NCI-H146 treated with DMSO at 0.1 percent for 48 hours (cell line): ENCODE results near the gene CLEC6A.
"Not testable (repeated sequence)": the region's sequence is repeated elsewhere in the genome, so short reads cannot be mapped to it uniquely, and the experiment has no call there.

Experiments used
- DNase-seq: peaks from one replicate; lab custom pipeline; 2025; ENCODE audit not compliant: unreplicated experiment; lab: John Stamatoyannopoulos, UW

The CLEC6A gene

GRCh38 chr12:8493084-8493483, 37.3 kb downstream of the CLEC6A start:
- DNase-seq, result no peak

GRCh38 chr12:8495671-8496070, 39.9 kb downstream of the CLEC6A start:
- DNase-seq, result not testable (repeated sequence)

GRCh38 chr12:8496074-8496473, 40.3 kb downstream of the CLEC6A start:
- not testable (repeated sequence) for DNase-seq

GRCh38 chr12:8499616-8500015, 43.9 kb downstream of the CLEC6A start:
- DNase-seq, result no peak

GRCh38 chr12:8501720-8502119, 46.0 kb downstream of the CLEC6A start:
- no peak for DNase-seq

- no peak for DNase-seq
Measured at GRCh38 chr12:8504351-8504750, 48.6 kb downstream of the CLEC6A start.

- DNase-seq, result no peak
Measured at GRCh38 chr12:8507596-8507995, 51.8 kb downstream of the CLEC6A start.

GRCh38 chr12:8508223-8508622, 52.5 kb downstream of the CLEC6A start:
- no peak for DNase-seq

- DNase-seq, result no peak
Measured at GRCh38 chr12:8508910-8509841, 53.4 kb downstream of the CLEC6A start.

GRCh38 chr12:8513256-8513655, 57.5 kb downstream of the CLEC6A start, which contains the start of gene CLEC4D:
TSS of gene CLEC4D (plus strand) at chr12:8513503. CDS start at chr12:8513733, 230 bp downstream.
- DNase-seq, result no peak

GRCh38 chr12:8517971-8518370, 62.2 kb downstream of the CLEC6A start:
- DNase-seq, result no peak

- DNase-seq, result no peak
Measured at GRCh38 chr12:8519171-8519570, 63.4 kb downstream of the CLEC6A start.

GRCh38 chr12:8527250-8528130, 71.7 kb downstream of the CLEC6A start:
- DNase-seq, result no peak
